GM12864 (cell line): ENCODE data around the gene RPL35.
A peak's percentile ranks its signal among the peaks of the same experiment; 100 is the strongest.

Experiments
- DNase-seq: peaks from one replicate; pipeline ENCODE4 v3.0.0-alpha.2; 2011; ENCODE audit warnings: low read depth
- H3K4me3 ChIP-seq: 2 replicates; pipeline ENCODE4 v1.5.1; 2011; ENCODE audit warnings: mild to moderate bottlenecking, low read depth, low read length, control low read depth
- CTCF ChIP-seq: IDR thresholded peaks from 2 replicates; pipeline ENCODE4 v1.5.1; 2011; ENCODE audit warnings: low read depth, mild to moderate bottlenecking, moderate library complexity, low read length, control low read depth, inconsistent platforms; ENCODE audit errors: missing control alignments

The RPL35 gene

GRCh38 chr9:124861342-124862229 is at the start of gene RPL35, which contains the start of gene ARPC5L:
Gene RPL35 (minus strand): TSS chr9:124861957. CDS start chr9:124861912, 45 bp downstream.
Gene ARPC5L (plus strand): TSS chr9:124862130. CDS start chr9:124869291, 7,161 bp downstream.
- peak; percentile 77 for DNase-seq
- peak; percentile 17 for TF ChIP-seq CTCF
- H3K4me3 ChIP-seq: peak within 1 kb of the TSS; percentile 73

GRCh38 chr9:124908098-124908497 is 46.3 kb upstream of the RPL35 start:
- H3K4me3 ChIP-seq: no peak overlapping the region
- DNase-seq: no peak
- TF ChIP-seq CTCF: no peak

- DNase-seq: no peak
- no peak for TF ChIP-seq CTCF
- no peak overlapping the region for H3K4me3 ChIP-seq
Measured at GRCh38 chr9:124906966-124907365, 45.2 kb upstream of the RPL35 start.

GRCh38 chr9:124899845-124900244 is 38.1 kb upstream of the RPL35 start:
- H3K4me3 ChIP-seq: no peak overlapping the region
- no peak for TF ChIP-seq CTCF
- no peak for DNase-seq

GRCh38 chr9:124897570-124898460 is 36.1 kb upstream of the RPL35 start:
- DNase-seq: no peak
- no peak for TF ChIP-seq CTCF
- no peak overlapping the region for H3K4me3 ChIP-seq

GRCh38 chr9:124894741-124895170 is 33.0 kb upstream of the RPL35 start:
- peak; percentile 63 for TF ChIP-seq CTCF
- H3K4me3 ChIP-seq: no peak overlapping the region
- no peak for DNase-seq
